ENCODE measurements around the gene NDUFA3. TPM values are rescaled to one million over a fixed set of nuclear protein-coding genes. Genes with fewer than 3 reads are reported as not detected.

Gene NDUFA3
- total and polyA plus RNA-seq, 7 donors, result 18.8 to 207 (median 32.4) TPM

- Histone ChIP-seq H3K36me3 (peaks cover 73 to 98% (median 91%) of the 10 kb centered on the region in 4 donors), H3K9me3 (no peaks in the 10 kb centered on the region), H3K27me3 (no peaks in the 10 kb centered on the region), H3K27ac (no peak overlapping the region), H3K4me3 (no peak overlapping the region), H3K4me1 (no peaks in the 10 kb centered on the region)
- intact Hi-C loops (cut with DNase I), result no loop called here
- 95 to 96% methylated on average over 19 of the region's 19 CpGs for WGBS, 2 donors
- no peak for DNase-seq
- TF ChIP-seq CTCF (IDR thresholded peaks at IDR 0.05), result no peak
- no peak for TF ChIP-seq EP300 (IDR thresholded peaks at IDR 0.05)
- TF ChIP-seq POLR2AphosphoS5 (IDR thresholded peaks at IDR 0.05), result no peak
- TF ChIP-seq POLR2A (IDR thresholded peaks at IDR 0.05), result no peak
Measured at GRCh38 chr19:54124393-54124792, 21.7 kb downstream of the NDUFA3 start.

- intact Hi-C loops (cut with DNase I), result no loop called here
- DNase-seq, result no peak
- H3K4me3 ChIP-seq, result no peak overlapping the region
- TF ChIP-seq CTCF (IDR thresholded peaks at IDR 0.05), result no peak
- TF ChIP-seq POLR2A (IDR thresholded peaks at IDR 0.05), result no peak
- TF ChIP-seq POLR2AphosphoS5 (IDR thresholded peaks at IDR 0.05), result no peak
- TF ChIP-seq EP300 (IDR thresholded peaks at IDR 0.05), result no peak
- no peaks in the 10 kb centered on the region for H3K9me3 ChIP-seq
- peaks cover 67 to 94% (median 82%) of the 10 kb centered on the region in 4 donors for H3K36me3 ChIP-seq
- 92 to 93% methylated on average over 9 of the region's 9 CpGs for WGBS, 2 donors
- no peak overlapping the region for H3K27ac ChIP-seq
- no peaks in the 10 kb centered on the region for H3K27me3 ChIP-seq
- no peaks in the 10 kb centered on the region for H3K4me1 ChIP-seq
Measured at GRCh38 chr19:54125713-54126112, 23.1 kb downstream of the NDUFA3 start.

- intact Hi-C loops (cut with DNase I), result no loop called here
- DNase-seq, result no peak
- WGBS, 2 donors, result 93 to 94% methylated on average over 44 of the region's 44 CpGs
Measured at GRCh38 chr19:54127688-54128440, 25.2 kb downstream of the NDUFA3 start.

GRCh38 chr19:54128441-54128725 lies 25.7 kb downstream of the NDUFA3 start:
- WGBS, 2 donors, result 90 to 94% methylated on average over 20 of the region's 20 CpGs
- Histone ChIP-seq H3K27ac (no peak overlapping the region), H3K9me3 (no peaks in the 10 kb centered on the region), H3K4me3 (no peak overlapping the region), H3K4me1 (no peaks in the 10 kb centered on the region), H3K36me3 (peaks cover 49 to 94% (median 63%) of the 10 kb centered on the region in 4 donors), H3K27me3 (no peaks in the 10 kb centered on the region)
- no peak for TF ChIP-seq POLR2AphosphoS5 (IDR thresholded peaks at IDR 0.05)
- TF ChIP-seq EP300 (IDR thresholded peaks at IDR 0.05), result no peak
- no peak for DNase-seq
- intact Hi-C loops (cut with DNase I), result no loop called here

More at GRCh38 chr19:54127688-54128440, 25.2 kb downstream of the NDUFA3 start:
- H3K4me3 ChIP-seq, result no peak overlapping the region
- H3K27me3 ChIP-seq, result no peaks in the 10 kb centered on the region
- H3K27ac ChIP-seq, result no peak overlapping the region
- no peaks in the 10 kb centered on the region for H3K9me3 ChIP-seq
- H3K36me3 ChIP-seq, result peaks cover 52 to 95% (median 68%) of the 10 kb centered on the region in 4 donors
- no peaks in the 10 kb centered on the region for H3K4me1 ChIP-seq
- no peak for TF ChIP-seq EP300 (IDR thresholded peaks at IDR 0.05)
- TF ChIP-seq POLR2A (IDR thresholded peaks at IDR 0.05), result no peak
- TF ChIP-seq POLR2AphosphoS5 (IDR thresholded peaks at IDR 0.05), result no peak
- TF ChIP-seq CTCF (IDR thresholded peaks at IDR 0.05), result no peak

GRCh38 chr19:54128796-54129616 lies 26.4 kb downstream of the NDUFA3 start:
- Histone ChIP-seq H3K4me1 (no peaks in the 10 kb centered on the region), H3K4me3 (no peak overlapping the region), H3K27me3 (no peaks in the 10 kb centered on the region), H3K9me3 (no peaks in the 10 kb centered on the region), H3K27ac (no peak overlapping the region), H3K36me3 (peaks cover 49 to 88% (median 57%) of the 10 kb centered on the region in 4 donors)
- WGBS, 2 donors, result 96 to 97% methylated on average over 41 of the region's 41 CpGs
- intact Hi-C loops (cut with DNase I), result no loop called here
- no peak for TF ChIP-seq POLR2AphosphoS5 (IDR thresholded peaks at IDR 0.05)
- DNase-seq, result no peak
